Activated naive CD4-positive, alpha-beta T cell treated with anti-CD3 and anti-CD28 coated beads, Interleukin-2, amount 50 U/mL, for 72 hours (primary cell): ENCODE measurements around the gene PTGER2. TPM values are rescaled to one million over a fixed set of nuclear protein-coding genes. Genes with fewer than 3 reads are reported as not detected.
A peak's percentile ranks its signal among the peaks of the same experiment; 100 is the strongest.

ENCODE experiments used
- ATAC-seq, 2 donors: fragments of 150-1000 bp; cut with Tn5 transposase; 2 replicates each; pipeline ENCODE4 v1.10.0; 2021; ENCODE audit warnings: mild to moderate bottlenecking in 2 of 2, moderate library complexity in 2 of 2
- DNase-seq, 2 donors: peaks; one replicate each; pipeline ENCODE4 v3.0.0; 2021 to 2022; ENCODE audit warnings: low spot score in 2 of 2
- H3K27ac Mint-ChIP-seq, 2 donors: one replicate each; pipeline ENCODE4 v1.8.0; 2022; ENCODE audit warnings: mild to moderate bottlenecking in 2 of 2, mixed read lengths in 2 of 2
- H3K36me3 Mint-ChIP-seq, 2 donors: one replicate each; pipeline ENCODE4 v1.8.0; 2022; ENCODE audit warnings: mixed read lengths in 2 of 2
- H3K9me3 Mint-ChIP-seq, 2 donors: one replicate each; pipeline ENCODE4 v1.8.0; 2022; ENCODE audit warnings: mixed read lengths in 2 of 2
- total RNA-seq, 2 donors: library from RNA; stranded (reverse); gene quantifications; one replicate each; pipeline ENCODE4 v1.2.3, GENCODE V29; 2022

PTGER2 gene
- total RNA-seq, 2 donors from 2014 or later: 1.2 to 2.5 TPM

DNA sequence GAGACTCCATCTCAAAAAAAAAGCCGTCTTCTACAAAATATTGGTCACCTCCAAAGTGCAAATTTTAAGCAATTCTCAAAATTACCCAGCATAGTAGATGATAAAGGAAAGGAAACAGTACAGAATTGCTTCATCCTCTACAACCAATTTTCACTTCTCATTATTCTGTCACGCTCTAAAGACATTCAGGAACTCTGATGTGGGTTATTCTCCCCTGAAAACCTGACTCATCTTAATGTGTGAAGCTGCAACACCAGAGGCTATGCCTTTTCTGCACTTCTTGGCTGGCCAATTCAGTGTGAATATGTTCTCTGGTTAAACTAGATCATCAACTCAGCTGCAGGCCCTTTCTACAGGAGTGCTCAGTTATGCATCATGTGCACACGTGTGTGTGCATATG, 11.0 kb downstream of the PTGER2 start:
- DNase-seq (peak in 1 of 2 donors; percentile 39), ATAC-seq (peak; percentile 87 to 91)
- Mint-ChIP-seq H3K36me3 (peaks cover 11 to 51% of the 10 kb centered on the region in 2 donors), H3K27ac (no peak overlapping the region), H3K9me3 (peaks cover 6 to 13% of the 10 kb centered on the region in 2 donors)

DNA sequence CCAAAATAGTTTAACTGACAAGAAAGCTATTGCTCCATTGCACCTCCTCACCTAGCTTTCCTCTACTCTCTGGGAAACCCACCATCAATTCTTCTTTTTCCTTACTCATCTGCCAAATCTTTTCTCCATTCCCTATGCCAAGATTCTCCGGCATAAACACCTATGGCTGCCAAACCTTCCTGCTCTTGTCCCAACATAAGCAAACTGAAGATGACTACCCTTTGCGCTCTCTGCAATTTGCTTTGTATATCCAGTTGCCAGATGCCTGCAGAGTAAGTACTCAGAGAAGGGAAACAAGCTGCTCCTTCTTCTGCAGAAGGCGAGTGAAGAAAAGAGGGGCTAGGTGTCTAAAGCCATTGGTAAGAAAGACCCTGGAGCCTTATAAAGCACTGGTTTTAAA, 11.5 kb downstream of the PTGER2 start:
- H3K36me3 Mint-ChIP-seq: peaks cover 11 to 46% of the 10 kb centered on the region in 2 donors
- ATAC-seq: no peak
- peak overlapping the region in 1 of 2 donors; percentile 39 for H3K27ac Mint-ChIP-seq
- peaks cover 6 to 13% of the 10 kb centered on the region in 2 donors for H3K9me3 Mint-ChIP-seq
- DNase-seq: no peak

DNA sequence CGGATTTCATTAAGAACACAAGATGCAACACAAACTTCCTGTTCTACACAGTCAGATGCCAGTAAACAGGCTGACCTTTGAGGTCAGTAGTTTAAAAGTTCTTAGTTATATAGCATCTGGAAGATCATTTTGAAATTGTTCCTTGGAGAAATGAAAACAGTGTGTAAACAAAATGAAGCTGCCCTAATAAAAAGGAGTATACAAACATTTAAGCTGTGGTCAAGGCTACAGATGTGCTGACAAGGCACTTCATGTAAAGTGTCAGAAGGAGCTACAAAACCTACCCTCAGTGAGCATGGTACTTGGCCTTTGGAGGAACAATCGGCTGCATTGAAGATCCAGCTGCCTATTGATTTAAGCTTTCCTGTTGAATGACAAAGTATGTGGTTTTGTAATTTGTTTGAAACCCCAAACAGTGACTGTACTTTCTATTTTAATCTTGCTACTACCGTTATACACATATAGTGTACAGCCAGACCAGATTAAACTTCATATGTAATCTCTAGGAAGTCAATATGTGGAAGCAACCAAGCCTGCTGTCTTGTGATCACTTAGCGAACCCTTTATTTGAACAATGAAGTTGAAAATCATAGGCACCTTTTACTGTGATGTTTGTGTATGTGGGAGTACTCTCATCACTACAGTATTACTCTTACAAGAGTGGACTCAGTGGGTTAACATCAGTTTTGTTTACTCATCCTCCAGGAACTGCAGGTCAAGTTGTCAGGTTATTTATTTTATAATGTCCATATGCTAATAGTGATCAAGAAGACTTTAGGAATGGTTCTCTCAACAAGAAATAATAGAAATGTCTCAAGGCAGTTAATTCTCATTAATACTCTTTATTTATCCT, 13.5 kb downstream of the PTGER2 start:
- peaks cover 6 to 33% of the 10 kb centered on the region in 2 donors for H3K36me3 Mint-ChIP-seq

DNA sequence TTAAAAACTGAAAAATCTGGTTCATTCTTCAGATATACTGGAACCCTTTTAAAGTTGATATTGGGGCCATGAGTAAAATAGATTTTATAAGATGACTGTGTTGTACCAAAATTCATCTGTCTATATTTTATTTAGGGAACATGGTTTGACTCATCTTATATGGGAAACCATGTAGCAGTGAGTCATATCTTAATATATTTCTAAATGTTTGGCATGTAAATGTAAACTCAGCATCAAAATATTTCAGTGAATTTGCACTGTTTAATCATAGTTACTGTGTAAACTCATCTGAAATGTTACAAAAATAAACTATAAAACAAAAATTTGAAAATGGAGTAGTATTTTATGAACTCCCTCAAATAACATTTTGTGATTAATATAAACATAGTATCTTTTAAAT, 14.2 kb downstream of the PTGER2 start:
- H3K9me3 Mint-ChIP-seq: peaks cover 3 to 10% of the 10 kb centered on the region in 2 donors
- peak in 1 of 2 donors; percentile 18 for ATAC-seq
- peak overlapping the region in 1 of 2 donors; percentile 70 for H3K27ac Mint-ChIP-seq
- peaks cover 6 to 27% of the 10 kb centered on the region in 2 donors for H3K36me3 Mint-ChIP-seq
- DNase-seq: no peak

More for the DNA sequence above, 13.5 kb downstream of the PTGER2 start:
- ATAC-seq: peak; percentile 55 to 77
- DNase-seq: no peak
- Mint-ChIP-seq H3K27ac (peak overlapping the region; percentile 40 to 70), H3K9me3 (peaks cover 3 to 10% of the 10 kb centered on the region in 2 donors)

DNA sequence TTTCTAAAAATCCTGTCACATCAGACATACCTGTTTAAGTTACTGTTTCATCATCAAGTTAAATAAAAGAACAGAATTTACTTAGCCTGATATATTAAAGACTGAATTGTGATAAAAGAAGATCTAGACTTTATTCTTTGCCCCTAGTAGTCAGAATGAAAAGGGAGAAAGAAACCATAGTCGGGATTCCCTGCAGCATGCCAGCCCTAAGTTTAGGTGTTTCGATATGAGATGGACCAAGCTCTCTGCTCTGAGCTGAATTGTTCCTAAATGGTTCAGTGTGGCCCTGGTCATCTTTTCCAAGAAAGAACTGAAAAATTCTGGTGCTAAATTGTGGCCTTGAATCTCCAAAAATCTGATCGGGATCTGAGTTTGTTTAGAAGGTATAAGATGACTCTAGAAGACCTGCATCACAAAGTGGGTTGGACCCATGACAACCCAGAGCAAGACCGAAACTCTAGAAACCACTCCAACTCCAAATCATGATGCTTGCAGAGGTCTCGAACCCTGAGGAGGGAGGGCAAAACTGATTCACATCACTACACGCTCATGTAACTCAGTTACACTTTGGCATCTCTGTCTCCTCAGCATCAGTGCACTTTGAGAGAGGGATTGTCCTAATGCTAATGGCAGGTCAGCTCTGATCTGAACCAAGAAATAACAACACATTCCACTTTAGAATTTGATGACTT, 15.7 kb downstream of the PTGER2 start:
- peaks cover 3 to 5% of the 10 kb centered on the region in 2 donors for H3K9me3 Mint-ChIP-seq
- H3K27ac Mint-ChIP-seq: no peak overlapping the region
- ATAC-seq (no peak), DNase-seq (no peak)
- H3K36me3 Mint-ChIP-seq: peaks cover 6 to 12% of the 10 kb centered on the region in 2 donors

DNA sequence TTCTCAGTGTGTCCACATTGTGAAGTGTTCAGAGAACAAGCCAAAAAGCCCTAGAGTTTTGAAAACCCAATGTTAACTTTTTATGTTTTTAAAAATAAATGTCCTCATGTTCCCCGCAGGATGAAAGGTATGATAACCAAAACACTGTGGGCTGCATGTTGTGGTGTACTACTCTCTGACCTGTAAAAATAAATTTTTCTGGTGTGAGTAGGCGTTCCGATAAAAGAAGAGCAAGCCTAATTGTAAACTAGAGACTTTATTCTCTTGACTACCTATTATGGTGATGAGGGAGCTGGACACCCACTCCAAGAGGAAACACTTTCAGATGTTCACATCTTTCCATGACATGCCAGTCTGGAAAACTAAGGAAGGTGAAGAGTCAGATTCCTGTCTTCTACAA, 18.2 kb downstream of the PTGER2 start:
- ATAC-seq: no peak
- peaks cover 6 to 12% of the 10 kb centered on the region in 2 donors for H3K36me3 Mint-ChIP-seq
- peaks cover 3 to 5% of the 10 kb centered on the region in 2 donors for H3K9me3 Mint-ChIP-seq
- H3K27ac Mint-ChIP-seq: no peak overlapping the region
- DNase-seq: no peak

DNA sequence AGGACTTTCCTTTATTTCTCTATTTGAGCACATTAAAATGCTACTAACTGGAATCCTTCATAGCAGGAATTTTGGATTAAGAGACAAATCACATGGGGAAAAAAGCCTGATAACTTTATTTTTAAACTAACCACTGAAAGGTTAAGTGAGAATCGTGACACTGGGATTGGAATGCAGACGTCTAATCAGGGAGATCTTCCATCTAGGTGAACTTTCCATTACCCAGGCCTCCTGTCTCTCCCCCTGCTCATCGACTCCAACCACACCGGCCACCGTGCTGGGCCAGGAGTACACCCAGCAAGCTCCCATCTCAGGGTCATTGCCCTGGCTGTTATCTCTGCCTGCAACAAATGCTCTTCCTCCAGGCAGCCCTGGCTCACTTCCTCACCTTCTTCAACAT, 19.0 kb downstream of the PTGER2 start:
- Mint-ChIP-seq H3K36me3 (peaks cover 6 to 7% of the 10 kb centered on the region in 2 donors), H3K27ac (no peak overlapping the region), H3K9me3 (peaks cover 3 to 5% of the 10 kb centered on the region in 2 donors)
- DNase-seq (no peak), ATAC-seq (no peak)

DNA sequence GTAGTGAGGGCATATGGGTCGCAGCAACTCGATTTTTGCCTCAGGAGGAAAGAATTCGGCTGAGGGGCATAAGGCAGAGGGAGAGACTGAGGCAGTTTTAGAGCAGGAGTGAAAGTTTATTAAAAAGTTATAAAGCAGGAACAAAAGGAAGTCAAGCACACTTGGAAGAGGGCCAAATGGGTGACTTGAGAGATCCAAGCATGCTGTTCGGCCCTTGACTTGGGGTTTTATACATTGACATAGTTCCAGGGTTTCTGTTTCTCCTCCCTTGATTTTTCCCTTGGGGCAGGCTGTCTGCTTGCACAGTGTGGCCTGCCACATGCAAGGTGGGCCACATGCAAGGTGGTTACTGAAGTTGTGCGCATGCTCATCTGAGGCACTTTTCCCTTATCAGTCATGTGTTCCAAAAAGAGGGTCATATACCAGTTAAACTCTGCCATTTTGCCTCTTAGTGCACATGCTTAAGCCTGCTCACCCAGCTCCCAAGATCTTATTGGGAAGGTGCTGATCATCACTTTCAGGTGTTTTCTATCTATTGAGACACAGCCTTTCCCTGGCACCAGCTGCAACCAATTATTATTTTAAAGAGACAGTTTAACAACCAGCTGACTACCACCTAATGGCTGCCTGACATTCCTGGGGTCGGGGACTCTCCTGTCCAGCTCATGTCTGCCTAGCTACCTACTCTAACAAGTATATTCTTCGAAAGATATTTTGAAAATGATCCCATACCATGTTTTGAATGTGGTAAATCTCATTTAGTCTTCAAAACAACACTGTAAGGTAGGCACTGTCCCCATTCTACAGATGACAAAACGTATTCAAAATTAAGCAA, 19.9 kb downstream of the PTGER2 start:
- DNase-seq: no peak
- peaks cover 3 to 5% of the 10 kb centered on the region in 2 donors for H3K9me3 Mint-ChIP-seq
- peaks cover 6 to 7% of the 10 kb centered on the region in 2 donors for H3K36me3 Mint-ChIP-seq
- ATAC-seq: no peak
- H3K27ac Mint-ChIP-seq: no peak overlapping the region

DNA sequence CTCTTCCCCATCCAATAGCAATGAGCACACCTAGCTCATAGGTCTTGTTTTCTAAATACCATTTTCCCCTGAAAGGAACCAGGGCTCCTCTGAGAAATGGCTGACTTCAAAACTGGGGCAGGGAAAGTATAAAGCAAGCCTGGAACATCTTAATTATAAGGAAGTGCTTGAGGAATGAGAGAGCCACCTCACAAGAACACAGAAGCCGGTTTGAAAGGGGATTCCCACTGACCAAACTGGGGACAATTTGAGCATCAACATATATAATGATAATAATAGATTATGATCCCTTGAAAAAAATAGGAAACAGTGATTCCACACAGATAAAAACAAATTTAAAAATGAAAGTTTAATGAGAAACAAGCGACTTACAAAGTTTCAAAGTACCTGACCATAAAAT, 22.1 kb downstream of the PTGER2 start:
- peaks cover 3 to 5% of the 10 kb centered on the region in 2 donors for H3K9me3 Mint-ChIP-seq
- no peak for ATAC-seq

DNA sequence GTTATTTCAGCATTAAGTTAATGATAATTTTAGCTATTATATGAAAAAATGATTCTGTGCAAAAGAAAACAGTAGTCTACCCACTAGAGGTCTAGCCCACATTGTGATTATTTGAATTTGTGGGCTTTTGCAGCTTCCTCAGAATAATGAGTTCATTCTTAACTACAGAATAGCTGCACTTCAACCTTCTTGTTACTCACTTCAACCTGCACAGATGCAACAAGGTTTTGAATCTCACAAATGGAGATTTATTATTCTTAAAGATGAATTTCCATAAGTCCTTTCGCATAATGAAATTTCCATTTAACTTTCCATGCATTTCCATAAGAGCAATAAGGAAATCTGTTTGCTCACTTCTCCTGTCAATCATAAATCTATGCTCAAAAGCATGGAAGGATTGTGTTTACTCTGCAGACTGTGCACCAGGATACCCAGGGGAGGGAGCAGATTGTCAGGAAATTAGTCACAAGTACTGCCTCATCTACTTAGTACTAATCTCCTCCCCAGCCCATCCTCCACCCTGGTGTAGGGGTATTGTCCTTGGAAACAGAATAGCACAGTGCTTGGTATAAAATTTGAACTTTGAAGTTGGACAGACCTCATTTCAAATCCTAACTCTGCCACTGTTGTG, 24.1 kb downstream of the PTGER2 start:
- DNase-seq: no peak
- H3K36me3 Mint-ChIP-seq: no peaks in the 10 kb centered on the region
- ATAC-seq: no peak
- H3K9me3 Mint-ChIP-seq: no peaks in the 10 kb centered on the region
- no peak overlapping the region for H3K27ac Mint-ChIP-seq

More for the DNA sequence above, 22.1 kb downstream of the PTGER2 start:
- Mint-ChIP-seq H3K36me3 (peaks cover 6 to 7% of the 10 kb centered on the region in 2 donors), H3K27ac (no peak overlapping the region)
- no peak for DNase-seq

DNA sequence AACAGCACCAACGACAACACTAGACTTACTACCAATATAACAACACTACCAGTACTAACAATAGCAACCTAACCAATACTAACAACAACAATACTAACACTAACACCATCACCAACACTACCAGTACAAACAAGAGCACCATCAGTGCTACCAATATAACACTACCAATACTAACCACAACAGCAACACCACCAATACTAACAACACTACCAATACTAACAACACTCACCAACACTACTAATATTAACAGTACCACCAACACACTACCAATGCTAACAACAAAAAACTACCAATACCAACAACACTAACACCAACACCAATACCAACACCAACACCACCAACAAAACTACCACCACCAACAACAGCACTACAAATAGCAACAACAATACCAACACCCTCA, 25.1 kb downstream of the PTGER2 start:
- no peaks in the 10 kb centered on the region for H3K9me3 Mint-ChIP-seq
- ATAC-seq (no peak), DNase-seq (no peak)
- no peaks in the 10 kb centered on the region for H3K36me3 Mint-ChIP-seq
- no peak overlapping the region for H3K27ac Mint-ChIP-seq

DNA sequence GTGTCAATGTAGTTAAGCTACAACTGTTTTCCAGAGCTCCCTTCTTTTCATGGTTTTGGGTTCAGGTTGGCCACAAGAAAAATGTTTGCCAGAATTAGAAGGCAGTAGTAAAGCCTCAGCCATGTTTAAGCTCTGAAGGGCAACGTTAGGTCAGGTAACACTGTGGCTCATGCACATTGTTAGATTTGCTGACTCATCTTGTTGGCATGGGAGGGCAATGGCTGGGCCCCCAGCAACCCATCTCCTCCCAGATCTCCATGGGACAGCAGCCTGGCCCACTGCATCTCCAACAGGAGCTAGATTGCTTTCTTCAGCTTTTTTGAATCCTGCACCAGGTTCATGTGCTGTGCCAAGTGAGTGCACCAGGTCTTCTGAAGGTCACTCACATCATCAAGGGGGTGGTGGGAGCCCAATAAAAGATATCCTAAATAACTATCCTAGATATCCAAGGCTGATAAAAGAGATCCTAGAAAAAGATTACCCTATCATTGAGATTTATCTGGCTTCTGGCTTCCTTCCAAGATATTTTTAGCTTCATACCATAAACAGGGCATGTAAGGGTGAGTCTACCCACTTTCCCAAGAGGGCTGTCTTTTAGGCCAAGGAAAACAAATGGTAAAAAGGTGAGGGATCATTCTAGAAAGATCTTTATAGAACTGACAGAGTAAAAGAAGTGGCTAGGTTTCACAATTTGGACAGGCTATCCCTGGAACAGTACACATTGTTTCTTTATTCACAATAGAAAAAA, 28.9 kb downstream of the PTGER2 start:
- Mint-ChIP-seq H3K36me3 (no peaks in the 10 kb centered on the region), H3K9me3 (no peaks in the 10 kb centered on the region), H3K27ac (no peak overlapping the region)
- ATAC-seq: no peak
- no peak for DNase-seq

DNA sequence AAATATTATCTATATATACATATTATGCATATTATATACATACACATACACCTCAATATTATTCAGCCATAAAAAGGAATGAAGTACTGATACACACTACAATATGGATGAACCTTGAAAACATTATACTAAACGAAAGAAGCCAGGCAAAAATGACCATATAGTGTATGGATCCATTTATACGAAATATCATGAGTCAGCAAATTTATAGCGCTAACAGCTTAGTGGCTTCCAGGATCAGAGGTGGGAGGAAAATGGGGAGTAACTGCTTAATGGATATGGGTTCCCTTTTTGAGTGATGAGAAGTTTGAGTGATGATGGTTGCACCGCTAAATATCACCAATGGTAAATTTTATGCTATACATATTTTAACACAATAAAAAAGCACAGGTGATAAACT, 32.7 kb downstream of the PTGER2 start:
- Mint-ChIP-seq H3K9me3 (no peaks in the 10 kb centered on the region), H3K27ac (no peak overlapping the region), H3K36me3 (no peaks in the 10 kb centered on the region)
- no peak for DNase-seq
- ATAC-seq: no peak

DNA sequence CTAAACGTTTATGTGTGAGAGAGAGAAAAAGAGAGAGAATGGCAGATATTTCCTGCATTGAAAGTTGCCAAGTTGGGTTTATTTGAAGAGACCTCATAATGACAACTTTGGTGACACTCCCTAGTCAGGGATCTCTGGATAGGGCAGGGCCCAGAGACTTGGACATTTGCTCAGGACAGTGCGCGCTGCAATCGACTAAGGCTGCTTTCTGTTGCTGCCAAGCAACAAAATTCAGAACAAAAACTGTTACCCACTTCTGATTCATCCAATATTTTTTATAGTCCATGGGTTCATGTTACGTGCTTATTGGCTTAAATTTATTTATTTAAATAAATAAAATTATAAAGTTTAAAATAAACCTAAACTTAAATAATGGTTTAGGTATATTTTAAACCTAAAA, 34.2 kb downstream of the PTGER2 start:
- ATAC-seq (no peak), DNase-seq (no peak)
- H3K9me3 Mint-ChIP-seq: no peaks in the 10 kb centered on the region
- no peaks in the 10 kb centered on the region for H3K36me3 Mint-ChIP-seq
- H3K27ac Mint-ChIP-seq: no peak overlapping the region

DNA sequence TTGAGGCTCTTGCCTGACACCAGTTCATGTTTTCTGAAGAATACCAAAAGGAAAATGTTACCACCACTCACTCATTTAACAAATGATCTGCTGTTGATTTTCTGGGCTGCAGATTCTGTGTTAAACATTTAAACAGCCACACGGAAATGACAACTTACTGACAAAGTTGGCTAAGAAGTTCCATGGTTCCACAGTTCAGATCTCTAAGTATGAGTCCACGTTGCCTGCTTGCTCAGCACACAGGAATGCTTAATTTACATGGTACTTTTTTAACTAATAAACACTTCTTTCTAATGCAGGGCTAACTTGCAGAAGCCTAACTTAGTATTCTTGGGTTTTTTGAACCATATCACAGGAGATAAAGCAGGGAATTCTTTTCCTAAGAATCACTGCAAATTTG, 34.7 kb downstream of the PTGER2 start:
- DNase-seq: no peak
- no peak overlapping the region for H3K27ac Mint-ChIP-seq
- H3K36me3 Mint-ChIP-seq: no peaks in the 10 kb centered on the region
- H3K9me3 Mint-ChIP-seq: no peaks in the 10 kb centered on the region
- ATAC-seq: no peak

DNA sequence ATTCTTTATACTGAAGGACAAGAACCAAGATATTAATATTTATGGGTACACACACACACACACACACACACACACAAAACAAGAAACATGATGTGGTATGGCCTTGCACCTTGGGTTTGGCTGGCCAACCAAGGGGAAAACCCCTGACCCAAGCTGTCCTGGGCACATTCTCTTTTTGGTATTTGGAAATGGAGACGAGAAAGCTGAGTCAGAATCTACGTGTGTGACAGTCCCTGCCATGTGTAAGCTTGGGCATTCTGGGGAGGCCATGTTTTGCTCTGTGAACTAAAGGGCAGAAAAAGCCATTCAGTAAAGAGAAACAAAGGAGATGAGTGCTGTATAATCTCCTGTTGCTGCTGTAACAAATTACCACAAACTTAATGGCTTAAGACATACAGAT, 35.6 kb downstream of the PTGER2 start:
- Mint-ChIP-seq H3K27ac (no peak overlapping the region), H3K9me3 (peaks cover 0 to 2% of the 10 kb centered on the region in 2 donors), H3K36me3 (peaks cover 2% of the 10 kb centered on the region in 2 donors)
- ATAC-seq (peak in 1 of 2 donors; percentile 55), DNase-seq (no peak)
